Neural progenitor cell (in vitro differentiated cells): ENCODE data around the gene DYNC1I2. TPM values are rescaled to one million over a fixed set of nuclear protein-coding genes. Genes with fewer than 3 reads are reported as not detected.

Source experiments
- DNase-seq: peaks from one replicate; pipeline ENCODE4 v3.0.0-alpha.2; 2016; ENCODE audit warnings: low spot score
- H2AFZ ChIP-seq: fragments of 200-600 bp; sonication (generic); replicated peaks from 2 replicates; pipeline ENCODE4 v1.6.1; 2016; ENCODE audit warnings: antibody characterized with exemption
- H3F3A ChIP-seq: fragments of 200-600 bp; sonication (generic); 2 replicates; pipeline ENCODE4 v1.6.1; 2016; ENCODE audit warnings: antibody characterized with exemption, low read depth
- H3K27ac ChIP-seq: fragments of 200-600 bp; sonication (generic); 2 replicates; pipeline ENCODE4 v1.5.1; 2016; ENCODE audit warnings: mild to moderate bottlenecking
- H3K27me3 ChIP-seq: fragments of 200-600 bp; sonication (generic); 2 replicates; pipeline ENCODE4 v1.6.1; 2016; ENCODE audit warnings: mild to moderate bottlenecking, moderate library complexity
- H3K36me3 ChIP-seq: fragments of 200-600 bp; sonication (generic); 2 replicates; pipeline ENCODE4 v1.5.1; 2016
- H3K4me1 ChIP-seq: fragments of 200-600 bp; sonication (generic); 2 replicates; pipeline ENCODE4 v1.6.1; 2016; ENCODE audit warnings: mixed run types
- H3K4me2 ChIP-seq: fragments of 200-600 bp; sonication (generic); 2 replicates; pipeline ENCODE4 v1.6.1; 2016
- H3K4me3 ChIP-seq: fragments of 200-600 bp; sonication (generic); 2 replicates; pipeline ENCODE4 v1.5.1; 2016
- H3K79me2 ChIP-seq: fragments of 200-600 bp; sonication (generic); 2 replicates; pipeline ENCODE4 v1.6.1; 2016; ENCODE audit warnings: low read depth
- H3K9ac ChIP-seq: fragments of 200-600 bp; sonication (generic); 2 replicates; pipeline ENCODE4 v1.6.1; 2016
- H3K9me3 ChIP-seq: fragments of 200-600 bp; sonication (generic); 2 replicates; pipeline ENCODE4 v1.5.1; 2016; ENCODE audit warnings: low read depth
- H4K20me1 ChIP-seq: fragments of 200-600 bp; sonication (generic); 2 replicates; pipeline ENCODE4 v1.6.1; 2016; ENCODE audit warnings: low read depth
- H3K27ac Mint-ChIP-seq: 3 replicates; pipeline ENCODE4 v1.8.0; 2021; ENCODE audit warnings: mixed read lengths
- H3K27me3 Mint-ChIP-seq: 2 replicates; pipeline ENCODE4 v1.8.0; 2022; ENCODE audit warnings: low read depth, mild to moderate bottlenecking, inconsistent platforms, moderate library complexity, mixed read lengths; ENCODE audit not compliant: insufficient read depth
- H3K36me3 Mint-ChIP-seq: 3 replicates; pipeline ENCODE4 v1.8.0; 2021; ENCODE audit warnings: mixed read lengths
- H3K4me1 Mint-ChIP-seq: 3 replicates; pipeline ENCODE4 v1.8.0; 2021; ENCODE audit warnings: mixed read lengths
- H3K4me3 Mint-ChIP-seq: 3 replicates; pipeline ENCODE4 v1.8.0; 2021; ENCODE audit warnings: mild to moderate bottlenecking, moderate library complexity, mixed read lengths
- H3K9me3 Mint-ChIP-seq: 3 replicates; pipeline ENCODE4 v1.8.0; 2020; ENCODE audit warnings: mixed read lengths
- EZH2 ChIP-seq: fragments of 200-600 bp; sonication (generic); IDR thresholded peaks from 2 replicates; pipeline ENCODE4 v1.6.1; 2017; ENCODE audit warnings: antibody characterized with exemption, mild to moderate bottlenecking, moderate library complexity
- EZH2phosphoT487 ChIP-seq: fragments of 200-600 bp; sonication (generic); IDR thresholded peaks from 2 replicates; pipeline ENCODE4 v1.6.1; 2017; ENCODE audit warnings: antibody characterized with exemption
- total RNA-seq: library from RNA; depleted of rRNA; stranded (reverse); fragments of >200 nt; gene quantifications from 2 replicates; pipeline ENCODE4 v1.2.3, GENCODE V29; 2015; ENCODE audit warnings: low replicate concordance
- TF ChIP-seq, protein P1 (sequence below): fragments of 200-600 bp; sonication (generic); IDR thresholded peaks from 2 replicates; pipeline ENCODE4 v1.5.1; 2017; ENCODE audit warnings: antibody characterized with exemption, mild to moderate bottlenecking

DYNC1I2 gene
- total RNA-seq, 1 donor from 2014 or later: 174 TPM

- H3K4me3 Mint-ChIP-seq: no peak overlapping the region
- H3K9me3 Mint-ChIP-seq: no peaks in the 10 kb centered on the region
- peaks cover 33% of the 10 kb centered on the region for H3K4me1 ChIP-seq
- no peak for DNase-seq
- TF ChIP-seq EZH2phosphoT487: no peak
- no peak for TF ChIP-seq EZH2
- TF ChIP-seq, protein P1, sequence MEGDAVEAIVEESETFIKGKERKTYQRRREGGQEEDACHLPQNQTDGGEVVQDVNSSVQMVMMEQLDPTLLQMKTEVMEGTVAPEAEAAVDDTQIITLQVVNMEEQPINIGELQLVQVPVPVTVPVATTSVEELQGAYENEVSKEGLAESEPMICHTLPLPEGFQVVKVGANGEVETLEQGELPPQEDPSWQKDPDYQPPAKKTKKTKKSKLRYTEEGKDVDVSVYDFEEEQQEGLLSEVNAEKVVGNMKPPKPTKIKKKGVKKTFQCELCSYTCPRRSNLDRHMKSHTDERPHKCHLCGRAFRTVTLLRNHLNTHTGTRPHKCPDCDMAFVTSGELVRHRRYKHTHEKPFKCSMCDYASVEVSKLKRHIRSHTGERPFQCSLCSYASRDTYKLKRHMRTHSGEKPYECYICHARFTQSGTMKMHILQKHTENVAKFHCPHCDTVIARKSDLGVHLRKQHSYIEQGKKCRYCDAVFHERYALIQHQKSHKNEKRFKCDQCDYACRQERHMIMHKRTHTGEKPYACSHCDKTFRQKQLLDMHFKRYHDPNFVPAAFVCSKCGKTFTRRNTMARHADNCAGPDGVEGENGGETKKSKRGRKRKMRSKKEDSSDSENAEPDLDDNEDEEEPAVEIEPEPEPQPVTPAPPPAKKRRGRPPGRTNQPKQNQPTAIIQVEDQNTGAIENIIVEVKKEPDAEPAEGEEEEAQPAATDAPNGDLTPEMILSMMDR: no peak
- no peak overlapping the region for H3K27ac Mint-ChIP-seq
- H3K4me1 Mint-ChIP-seq: peaks cover 15% of the 10 kb centered on the region
- H3F3A ChIP-seq: peaks cover 30% of the 10 kb centered on the region
- H3K27ac ChIP-seq: no peak overlapping the region
- H3K27me3 ChIP-seq: no peaks in the 10 kb centered on the region
- H4K20me1 ChIP-seq: peaks cover 24% of the 10 kb centered on the region
- no peak overlapping the region for H3K9ac ChIP-seq
- no peak overlapping the region for H3K4me2 ChIP-seq
- H3K4me3 ChIP-seq: no peak overlapping the region
- H3K9me3 ChIP-seq: no peaks in the 10 kb centered on the region
- no peaks in the 10 kb centered on the region for H3K79me2 ChIP-seq
- no peak overlapping the region for H2AFZ ChIP-seq
- peaks cover 39% of the 10 kb centered on the region for H3K36me3 Mint-ChIP-seq
- H3K36me3 ChIP-seq: peaks cover 30% of the 10 kb centered on the region
- H3K27me3 Mint-ChIP-seq: no peaks in the 10 kb centered on the region
These were observed 39.7 kb downstream of the DYNC1I2 start for GRCh38 chr2:171726847-171727450.

DNA sequence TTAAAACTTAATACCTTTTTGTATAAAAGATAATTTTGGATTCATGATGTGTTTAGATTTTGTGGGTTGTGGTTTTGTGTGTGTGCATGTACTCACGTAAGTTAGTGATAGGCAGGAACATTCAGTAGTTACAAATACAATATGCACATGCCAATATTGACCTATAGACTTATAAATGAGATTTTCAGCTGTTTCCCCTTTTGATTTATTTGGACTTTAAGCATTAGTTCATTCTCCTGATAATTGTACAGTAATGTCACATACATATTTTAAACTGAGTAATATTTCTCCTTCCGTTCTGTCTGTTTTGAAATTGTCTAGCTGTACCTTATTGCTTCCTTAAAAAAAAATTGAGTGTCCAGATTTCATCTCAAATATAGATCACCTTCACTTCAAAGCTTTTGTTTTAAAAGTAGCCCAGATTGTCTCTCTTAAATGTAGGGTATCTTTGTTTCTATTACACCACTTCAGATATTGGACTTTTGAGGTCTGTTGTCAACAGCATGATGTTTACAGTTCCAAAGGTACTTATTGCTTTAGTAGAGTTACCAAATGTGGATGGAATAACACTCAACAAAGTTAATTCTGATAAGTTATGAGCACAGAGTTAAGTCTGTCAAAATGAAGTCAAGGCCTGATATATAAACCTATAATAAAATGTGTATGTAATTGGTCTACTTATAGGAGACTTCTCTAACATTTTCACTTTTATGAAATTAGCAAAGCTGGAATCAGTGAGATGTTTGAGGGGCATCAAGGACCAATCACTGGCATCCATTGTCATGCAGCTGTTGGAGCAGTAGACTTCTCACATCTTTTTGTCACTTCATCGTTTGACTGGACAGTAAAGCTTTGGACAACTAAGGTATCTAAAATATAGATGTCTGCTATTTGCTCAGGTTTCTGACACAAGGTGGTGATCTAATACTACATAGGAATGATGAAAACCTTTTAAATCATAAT is 42.0 kb downstream of the DYNC1I2 start:
- Histone ChIP-seq H3K9ac (no peak overlapping the region), H3K4me1 (peaks cover 9% of the 10 kb centered on the region), H3K36me3 (peaks cover 30% of the 10 kb centered on the region), H3K27ac (no peak overlapping the region), H3F3A (peaks cover 9% of the 10 kb centered on the region), H3K9me3 (no peaks in the 10 kb centered on the region), H3K79me2 (no peaks in the 10 kb centered on the region), H2AFZ (no peak overlapping the region), H3K4me3 (no peak overlapping the region), H4K20me1 (peaks cover 10% of the 10 kb centered on the region), H3K27me3 (no peaks in the 10 kb centered on the region), H3K4me2 (no peak overlapping the region)
- Mint-ChIP-seq H3K9me3 (no peaks in the 10 kb centered on the region), H3K4me1 (peaks cover 3% of the 10 kb centered on the region), H3K27ac (no peak overlapping the region), H3K27me3 (no peaks in the 10 kb centered on the region), H3K4me3 (no peak overlapping the region), H3K36me3 (peaks cover 52% of the 10 kb centered on the region)
- DNase-seq: no peak
- TF ChIP-seq EZH2: no peak
- TF ChIP-seq, protein P1: no peak

- H3K9ac ChIP-seq: no peak overlapping the region
- no peaks in the 10 kb centered on the region for H3K79me2 ChIP-seq
- no peak overlapping the region for H3K27ac Mint-ChIP-seq
- H4K20me1 ChIP-seq: peaks cover 4% of the 10 kb centered on the region
- H3K9me3 Mint-ChIP-seq: no peaks in the 10 kb centered on the region
- no peak overlapping the region for H3K4me3 Mint-ChIP-seq
- no peak overlapping the region for H2AFZ ChIP-seq
- H3K27me3 Mint-ChIP-seq: no peaks in the 10 kb centered on the region
- no peak for DNase-seq
- H3K36me3 ChIP-seq: peaks cover 30% of the 10 kb centered on the region
- no peak overlapping the region for H3K4me3 ChIP-seq
- H3K27me3 ChIP-seq: no peaks in the 10 kb centered on the region
- H3K4me1 ChIP-seq: peaks cover 3% of the 10 kb centered on the region
- no peaks in the 10 kb centered on the region for H3K4me1 Mint-ChIP-seq
- H3F3A ChIP-seq: peaks cover 3% of the 10 kb centered on the region
- no peaks in the 10 kb centered on the region for H3K9me3 ChIP-seq
- TF ChIP-seq EZH2phosphoT487 (no peak), EZH2 (no peak)
- TF ChIP-seq, protein P1: no peak
- H3K27ac ChIP-seq: no peak overlapping the region
- H3K36me3 Mint-ChIP-seq: peaks cover 52% of the 10 kb centered on the region
- H3K4me2 ChIP-seq: no peak overlapping the region
These were observed 42.7 kb downstream of the DYNC1I2 start for GRCh38 chr2:171729952-171730317.
